GM19043 (cell line): ENCODE data around the gene MAGEB3.
"Not testable (repeated sequence)": the region's sequence is repeated elsewhere in the genome, so short reads cannot be mapped to it uniquely, and the experiment has no call there.

Source experiments
- ATAC-seq: cut with Tn5 transposase; IDR thresholded peaks from one replicate; pipeline ENCODE4 v1.9.1; 2021; ENCODE audit warnings: low read depth; ENCODE audit not compliant: unreplicated experiment

Gene MAGEB3

GRCh38 chrX:30230395-30230794 lies at the start of gene MAGEB3:
Gene MAGEB3 (plus strand): TSS chrX:30230657. CDS start chrX:30235925, 5,268 bp downstream.
- ATAC-seq = no peak

GRCh38 chrX:30181353-30181752 lies 49.1 kb upstream of the MAGEB3 start:
- ATAC-seq = no peak

GRCh38 chrX:30183554-30183953 lies 46.9 kb upstream of the MAGEB3 start:
- ATAC-seq = no peak

- no peak for ATAC-seq
These were observed 40.0 kb upstream of the MAGEB3 start for GRCh38 chrX:30190426-30190825.

- ATAC-seq = not testable (repeated sequence)
These were observed 36.5 kb upstream of the MAGEB3 start for GRCh38 chrX:30193910-30194309.

GRCh38 chrX:30196322-30196721 lies 34.1 kb upstream of the MAGEB3 start:
- ATAC-seq = no peak

GRCh38 chrX:30212172-30212571 lies 18.3 kb upstream of the MAGEB3 start:
- no peak for ATAC-seq

- ATAC-seq = no peak
These were observed 15.1 kb upstream of the MAGEB3 start, which contains the start of gene MAGEB2 for GRCh38 chrX:30215357-30215843. Gene MAGEB2 (plus strand): TSS chrX:30215563. CDS start chrX:30218581, 3,018 bp downstream.

- ATAC-seq = no peak
These were observed 13.0 kb upstream of the MAGEB3 start for GRCh38 chrX:30217465-30217864.

GRCh38 chrX:30219372-30219771 lies 11.1 kb upstream of the MAGEB3 start:
- no peak for ATAC-seq

GRCh38 chrX:30220661-30221060 lies 9.8 kb upstream of the MAGEB3 start:
- no peak for ATAC-seq

GRCh38 chrX:30224536-30224935 lies 5.9 kb upstream of the MAGEB3 start:
- no peak for ATAC-seq

GRCh38 chrX:30228526-30228925 lies 1.9 kb upstream of the MAGEB3 start:
- no peak for ATAC-seq

GRCh38 chrX:30241724-30242415 lies 11.4 kb downstream of the MAGEB3 start, which contains the start of gene MAGEB4:
Gene MAGEB4 (plus strand): TSS chrX:30242000. CDS start chrX:30242136, 136 bp downstream.
- no peak for ATAC-seq

- ATAC-seq = no peak
These were observed 16.5 kb downstream of the MAGEB3 start, which contains the start of gene MAGEB1 for GRCh38 chrX:30246769-30247489. Gene MAGEB1 (plus strand): TSS chrX:30247146. CDS start chrX:30250494, 3,348 bp downstream.

- peak; percentile 41 for ATAC-seq
These were observed 18.4 kb downstream of the MAGEB3 start for GRCh38 chrX:30248854-30249253.

GRCh38 chrX:30253257-30253656 lies 22.8 kb downstream of the MAGEB3 start:
- no peak for ATAC-seq

GRCh38 chrX:30259927-30260326 lies 29.5 kb downstream of the MAGEB3 start:
- ATAC-seq = no peak

- ATAC-seq = no peak
These were observed 30.6 kb downstream of the MAGEB3 start for GRCh38 chrX:30261012-30261411.

GRCh38 chrX:30262763-30263162 lies 32.3 kb downstream of the MAGEB3 start:
- no peak for ATAC-seq

- no peak for ATAC-seq
These were observed 40.2 kb downstream of the MAGEB3 start for GRCh38 chrX:30270639-30271038.

- no peak for ATAC-seq
These were observed 45.0 kb downstream of the MAGEB3 start for GRCh38 chrX:30275498-30275897.
